Endothelial cell of umbilical vein (primary cell): ENCODE measurements around the gene TRIM59.

Experiments
- CTCF ChIP-seq, 2 donors: IDR thresholded peaks; 1 replicate in 1 of 2; 2 replicates in 1 of 2; pipeline ENCODE4 v1.5.1; 2011; ENCODE audit warnings: low read length in 2 of 2, mild to moderate bottlenecking in 2 of 2, moderate library complexity in 2 of 2, control low read depth in 1 of 2, inconsistent platforms in 1 of 2, low read depth in 1 of 2; ENCODE audit not compliant: insufficient read depth in 1 of 2; ENCODE audit errors: extremely low read depth in 1 of 2
- EZH2 ChIP-seq: IDR thresholded peaks from 2 replicates; pipeline ENCODE4 v1.6.1; 2012; ENCODE audit warnings: borderline replicate concordance, low read depth, mild to moderate bottlenecking, moderate library complexity, low read length, inconsistent platforms; ENCODE audit not compliant: severe bottlenecking
- FOS ChIP-seq: IDR thresholded peaks from 2 replicates; pipeline ENCODE4 v1.6.1; 2011; ENCODE audit warnings: mild to moderate bottlenecking, low read length, moderate library complexity, borderline replicate concordance; ENCODE audit not compliant: insufficient read depth
- GATA2 ChIP-seq: IDR thresholded peaks from 2 replicates; pipeline ENCODE4 v1.7.0; 2011; ENCODE audit warnings: low read depth, mild to moderate bottlenecking, moderate library complexity, mixed read lengths, low read length; ENCODE audit not compliant: insufficient read length, insufficient read depth
- JUN ChIP-seq: IDR thresholded peaks from 2 replicates; pipeline ENCODE4 v1.6.1; 2011; ENCODE audit warnings: borderline replicate concordance, low read depth; ENCODE audit not compliant: insufficient read length, insufficient read depth
- MAX ChIP-seq: IDR thresholded peaks from 2 replicates; pipeline ENCODE4 v1.6.1; 2011; ENCODE audit not compliant: insufficient read depth, insufficient read length
- MYC ChIP-seq: IDR thresholded peaks from one replicate; pipeline ENCODE4 v1.6.1; 2011; ENCODE audit warnings: mild to moderate bottlenecking, low read depth, low read length
- POLR2A ChIP-seq: IDR thresholded peaks from 2 replicates; pipeline ENCODE4 v1.6.1; 2012; ENCODE audit warnings: low read depth, mild to moderate bottlenecking, control low read depth, low read length
- POLR2AphosphoS5 ChIP-seq: IDR thresholded peaks from 2 replicates; pipeline ENCODE4 v1.6.1; 2012; ENCODE audit warnings: low read depth, mild to moderate bottlenecking, control low read depth, low read length, moderate library complexity; ENCODE audit not compliant: insufficient read depth

- TF ChIP-seq CTCF (IDR thresholded peaks at IDR 0.05; ENCODE audit: extremely low read depth in 1 of 2, insufficient read depth in 1 of 2, low read depth in 1 of 2, low read length in 2 of 2) (no peak), POLR2A (no peak), GATA2 (no peak), POLR2AphosphoS5 (no peak), JUN (no peak), MYC (no peak), FOS (no peak), MAX (no peak), EZH2 (no peak)
Measured at GRCh38 chr3:160447544-160447943, 2.0 kb downstream of the TRIM59 start.
